ENCODE data around the gene ATP5PO. TPM values are rescaled to one million over a fixed set of nuclear protein-coding genes. Genes with fewer than 3 reads are reported as not detected.

ATP5PO gene
- total RNA-seq, 4 donors from 2014 or later = 133 to 311 (median 214) TPM

DNA sequence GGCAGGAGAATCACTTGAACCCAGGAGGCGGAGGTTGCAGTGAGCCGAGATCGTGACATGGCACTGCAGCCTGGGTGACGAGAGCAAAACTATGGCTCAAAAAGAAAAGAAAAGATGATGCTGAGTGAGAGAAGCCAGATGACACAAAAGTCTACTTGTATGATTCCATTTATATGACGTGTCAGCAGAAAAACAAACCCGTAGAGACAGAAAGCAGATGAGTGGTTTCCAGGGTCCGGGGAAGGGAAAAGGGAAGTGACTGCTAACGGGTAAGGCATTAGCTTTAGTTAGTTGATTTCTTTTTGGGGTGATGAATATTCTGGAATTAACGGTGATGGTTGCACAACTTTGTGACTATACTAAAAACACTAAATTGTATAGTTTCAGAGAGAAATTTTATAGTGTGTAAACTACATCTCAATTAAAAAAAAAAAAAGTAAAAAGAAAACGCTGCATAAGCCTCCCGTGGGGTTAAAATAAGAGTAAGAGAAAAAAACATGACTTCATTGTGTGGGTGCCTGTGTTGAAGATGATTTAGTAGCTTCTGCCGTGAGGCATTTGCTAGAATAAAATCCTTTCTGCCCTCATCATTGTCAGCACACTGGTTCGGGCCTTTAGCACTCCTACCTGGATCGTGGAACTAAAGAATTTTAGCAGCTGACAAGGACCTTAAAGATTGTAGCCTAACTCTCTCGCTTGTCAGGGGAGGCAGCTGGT is 24.7 kb upstream of the ATP5PO start:
- no peak for TF ChIP-seq EP300 (IDR thresholded peaks at IDR 0.05)
- TF ChIP-seq, protein P1, sequence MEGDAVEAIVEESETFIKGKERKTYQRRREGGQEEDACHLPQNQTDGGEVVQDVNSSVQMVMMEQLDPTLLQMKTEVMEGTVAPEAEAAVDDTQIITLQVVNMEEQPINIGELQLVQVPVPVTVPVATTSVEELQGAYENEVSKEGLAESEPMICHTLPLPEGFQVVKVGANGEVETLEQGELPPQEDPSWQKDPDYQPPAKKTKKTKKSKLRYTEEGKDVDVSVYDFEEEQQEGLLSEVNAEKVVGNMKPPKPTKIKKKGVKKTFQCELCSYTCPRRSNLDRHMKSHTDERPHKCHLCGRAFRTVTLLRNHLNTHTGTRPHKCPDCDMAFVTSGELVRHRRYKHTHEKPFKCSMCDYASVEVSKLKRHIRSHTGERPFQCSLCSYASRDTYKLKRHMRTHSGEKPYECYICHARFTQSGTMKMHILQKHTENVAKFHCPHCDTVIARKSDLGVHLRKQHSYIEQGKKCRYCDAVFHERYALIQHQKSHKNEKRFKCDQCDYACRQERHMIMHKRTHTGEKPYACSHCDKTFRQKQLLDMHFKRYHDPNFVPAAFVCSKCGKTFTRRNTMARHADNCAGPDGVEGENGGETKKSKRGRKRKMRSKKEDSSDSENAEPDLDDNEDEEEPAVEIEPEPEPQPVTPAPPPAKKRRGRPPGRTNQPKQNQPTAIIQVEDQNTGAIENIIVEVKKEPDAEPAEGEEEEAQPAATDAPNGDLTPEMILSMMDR (IDR thresholded peaks at IDR 0.05) = no peak
- TF ChIP-seq POLR2AphosphoS5 (IDR thresholded peaks at IDR 0.05) = peak; percentile 13
- TF ChIP-seq POLR2A (IDR thresholded peaks at IDR 0.05) = no peak
- Histone ChIP-seq H3K4me3 (no peak overlapping the region), H3K27ac (peak overlapping the region; percentile 20 to 80 (median 62)), H3K4me1 (peaks cover 0 to 32% (median 4%) of the 10 kb centered on the region in 3 donors), H3K27me3 (no peaks in the 10 kb centered on the region), H3K36me3 (no peaks in the 10 kb centered on the region), H3K9me3 (no peaks in the 10 kb centered on the region)
- ATAC-seq = no peak
- 33 to 60% methylated on average over 14 to 15 of the region's 15 CpGs for WGBS, 2 donors (ENCODE audit: low coverage in 1 of 2)

DNA sequence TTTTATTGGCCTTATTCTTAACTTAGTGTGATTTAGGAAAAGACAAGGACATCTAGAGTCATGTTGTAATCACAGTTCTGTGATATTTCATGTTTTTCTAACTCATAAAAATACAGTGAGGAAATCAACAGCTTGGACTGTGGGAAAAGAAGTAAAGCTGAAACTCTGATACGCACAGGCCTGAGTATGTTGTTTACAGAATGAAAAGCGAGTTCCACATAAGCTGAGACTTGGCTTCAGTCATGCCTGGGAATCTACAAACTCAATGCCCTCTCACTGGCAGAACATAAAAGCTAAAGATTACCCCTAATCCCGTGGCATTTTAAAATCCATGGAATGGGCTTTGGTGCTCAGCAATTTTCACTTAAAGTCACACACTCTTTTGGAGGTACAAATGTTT is 23.6 kb upstream of the ATP5PO start:
- TF ChIP-seq, protein P1 (IDR thresholded peaks at IDR 0.05) = no peak
- TF ChIP-seq EP300 (IDR thresholded peaks at IDR 0.05) (no peak), POLR2AphosphoS5 (IDR thresholded peaks at IDR 0.05) (peak; percentile 54)
- H3K27ac ChIP-seq = peak overlapping the region in 2 of 4 donors; percentile 1 to 70
- no peaks in the 10 kb centered on the region for H3K27me3 ChIP-seq
- no peak overlapping the region for H3K4me3 ChIP-seq
- peaks cover 0 to 32% (median 4%) of the 10 kb centered on the region in 3 donors for H3K4me1 ChIP-seq
- H3K36me3 ChIP-seq = no peaks in the 10 kb centered on the region
- WGBS, 2 donors (ENCODE audit: low coverage in 1 of 2) = 39 to 42% methylated on average over 3 of the region's 3 CpGs
- H3K9me3 ChIP-seq = no peaks in the 10 kb centered on the region
- ATAC-seq = no peak

DNA sequence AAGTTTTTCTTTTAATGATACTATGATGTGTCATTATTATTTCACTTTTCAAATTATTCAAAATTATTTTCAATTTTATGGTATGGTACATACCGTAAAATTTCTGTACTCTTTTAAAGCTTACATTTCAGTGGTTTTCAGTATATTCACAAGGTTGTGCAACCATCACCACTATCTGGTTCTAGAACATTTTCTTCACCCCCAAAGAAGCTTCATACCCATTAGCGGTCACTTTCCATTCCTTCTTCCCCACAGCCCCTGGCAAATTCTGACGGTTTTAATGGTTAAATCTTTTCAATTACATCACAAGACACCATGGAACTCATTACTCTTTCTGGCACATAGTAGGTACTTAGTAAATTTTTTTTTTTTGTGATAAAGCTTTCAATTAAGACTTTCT is 22.8 kb upstream of the ATP5PO start:
- 87 to 94% methylated on average over 3 of the region's 3 CpGs for WGBS, 2 donors (ENCODE audit: low coverage in 1 of 2)
- Histone ChIP-seq H3K27me3 (no peaks in the 10 kb centered on the region), H3K4me1 (peaks cover 0 to 30% (median 4%) of the 10 kb centered on the region in 3 donors), H3K9me3 (no peaks in the 10 kb centered on the region), H3K36me3 (no peaks in the 10 kb centered on the region), H3K4me3 (no peak overlapping the region), H3K27ac (no peak overlapping the region)
- TF ChIP-seq POLR2A (IDR thresholded peaks at IDR 0.05) = no peak
- TF ChIP-seq, protein P1 (IDR thresholded peaks at IDR 0.05) = no peak
- no peak for TF ChIP-seq EP300 (IDR thresholded peaks at IDR 0.05)
- TF ChIP-seq POLR2AphosphoS5 (IDR thresholded peaks at IDR 0.05) = no peak
- no peak for ATAC-seq

DNA sequence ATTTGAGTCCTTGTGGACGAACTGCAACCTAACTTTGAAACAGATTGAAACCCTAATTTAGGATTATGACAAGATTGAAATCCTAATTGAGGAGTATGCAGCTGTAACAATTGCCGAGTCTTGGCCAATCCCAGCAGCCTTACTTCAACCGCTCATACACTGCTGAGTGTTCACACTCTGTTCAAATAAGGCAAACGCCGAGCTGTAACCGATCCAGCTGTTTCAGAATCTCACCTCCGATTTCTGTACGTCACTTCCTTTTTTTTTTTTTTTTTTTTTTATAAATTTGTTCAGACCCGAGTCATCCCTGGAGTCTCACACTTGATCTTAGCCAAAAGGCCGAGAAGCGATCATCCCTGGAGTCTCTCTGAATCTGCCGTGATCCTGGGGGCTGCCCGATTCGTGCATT is 22.3 kb upstream of the ATP5PO start:
- 87 to 99% methylated on average over 11 to 12 of the region's 14 CpGs for WGBS, 2 donors (ENCODE audit: low coverage in 1 of 2)
- no peak for ATAC-seq
- Histone ChIP-seq H3K27ac (peak overlapping the region in 1 of 4 donors; percentile 11), H3K4me3 (no peak overlapping the region), H3K4me1 (peaks cover 0 to 30% (median 4%) of the 10 kb centered on the region in 3 donors), H3K9me3 (no peaks in the 10 kb centered on the region), H3K36me3 (no peaks in the 10 kb centered on the region), H3K27me3 (no peaks in the 10 kb centered on the region)
- TF ChIP-seq POLR2A (IDR thresholded peaks at IDR 0.05) = no peak

DNA sequence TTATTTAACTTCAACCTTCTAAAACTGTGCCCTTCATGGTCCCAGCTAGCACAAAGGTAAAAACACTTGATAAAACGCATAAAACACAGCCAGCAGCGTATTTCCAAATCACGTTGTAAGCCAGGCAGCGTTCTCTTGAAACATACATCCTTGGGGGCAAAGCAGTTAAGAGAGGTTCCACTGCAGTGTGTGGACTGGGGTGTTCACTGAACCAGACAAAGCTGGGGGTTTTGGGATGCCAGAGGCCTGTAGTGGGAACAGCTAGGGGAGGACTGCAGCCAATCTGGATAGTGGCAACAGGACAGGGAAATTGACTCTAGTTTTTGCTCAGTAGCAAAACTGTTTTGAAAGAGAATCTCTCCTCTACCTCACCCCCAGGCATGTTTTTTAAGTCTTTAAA is 21.5 kb upstream of the ATP5PO start:
- WGBS, 2 donors (ENCODE audit: low coverage in 1 of 2) = 70 to 95% methylated on average over 3 of the region's 4 CpGs
- TF ChIP-seq EP300 (IDR thresholded peaks at IDR 0.05) (no peak), POLR2AphosphoS5 (IDR thresholded peaks at IDR 0.05) (no peak), POLR2A (IDR thresholded peaks at IDR 0.05) (no peak)
- TF ChIP-seq, protein P1 (IDR thresholded peaks at IDR 0.05) = no peak
- H3K4me3 ChIP-seq = no peak overlapping the region

More for the DNA sequence above, 21.5 kb upstream of the ATP5PO start:
- Histone ChIP-seq H3K27ac (peak overlapping the region in 2 of 4 donors; percentile 11 to 14), H3K27me3 (no peaks in the 10 kb centered on the region), H3K4me1 (peaks cover 0 to 30% (median 7%) of the 10 kb centered on the region in 3 donors), H3K36me3 (no peaks in the 10 kb centered on the region), H3K9me3 (no peaks in the 10 kb centered on the region)
- ATAC-seq = no peak
